AG04449 (cell line): Measurements from ENCODE around the gene SLN.
"Not testable (repeated sequence)": the region's sequence is repeated elsewhere in the genome, so short reads cannot be mapped to it uniquely, and the experiment has no call there.

Experiments
- CTCF ChIA-PET: fragments of 350-600 bp; formaldehyde crosslinking; extraction: SDS; loops from one replicate; lab custom pipeline; 2021; ENCODE audit warnings: antibody characterized with exemption; lab: Yijun Ruan, JAX
- POLR2A ChIA-PET: fragments of 400-600, 350-600 bp; formaldehyde crosslinking; extraction: SDS; loops from one replicate; lab custom pipeline; 2020; ENCODE audit warnings: antibody characterized with exemption, inconsistent platforms; lab: Yijun Ruan, JAX
- DNase-seq: peaks from one replicate; pipeline ENCODE4 v3.0.0-alpha.2; 2010; ENCODE audit warnings: low read depth, low spot score
- H3K4me3 ChIP-seq: 2 replicates; pipeline ENCODE4 v1.5.1; 2011; ENCODE audit warnings: low read depth, mild to moderate bottlenecking, control low read depth, low read length
- TF ChIP-seq, protein P1 (sequence below): IDR thresholded peaks from one replicate; pipeline ENCODE4 v1.5.1; 2011; ENCODE audit warnings: mild to moderate bottlenecking, moderate library complexity, low read length, control low read depth, inconsistent platforms; ENCODE audit not compliant: insufficient read depth; ENCODE audit errors: missing control alignments

The SLN gene

DNA sequence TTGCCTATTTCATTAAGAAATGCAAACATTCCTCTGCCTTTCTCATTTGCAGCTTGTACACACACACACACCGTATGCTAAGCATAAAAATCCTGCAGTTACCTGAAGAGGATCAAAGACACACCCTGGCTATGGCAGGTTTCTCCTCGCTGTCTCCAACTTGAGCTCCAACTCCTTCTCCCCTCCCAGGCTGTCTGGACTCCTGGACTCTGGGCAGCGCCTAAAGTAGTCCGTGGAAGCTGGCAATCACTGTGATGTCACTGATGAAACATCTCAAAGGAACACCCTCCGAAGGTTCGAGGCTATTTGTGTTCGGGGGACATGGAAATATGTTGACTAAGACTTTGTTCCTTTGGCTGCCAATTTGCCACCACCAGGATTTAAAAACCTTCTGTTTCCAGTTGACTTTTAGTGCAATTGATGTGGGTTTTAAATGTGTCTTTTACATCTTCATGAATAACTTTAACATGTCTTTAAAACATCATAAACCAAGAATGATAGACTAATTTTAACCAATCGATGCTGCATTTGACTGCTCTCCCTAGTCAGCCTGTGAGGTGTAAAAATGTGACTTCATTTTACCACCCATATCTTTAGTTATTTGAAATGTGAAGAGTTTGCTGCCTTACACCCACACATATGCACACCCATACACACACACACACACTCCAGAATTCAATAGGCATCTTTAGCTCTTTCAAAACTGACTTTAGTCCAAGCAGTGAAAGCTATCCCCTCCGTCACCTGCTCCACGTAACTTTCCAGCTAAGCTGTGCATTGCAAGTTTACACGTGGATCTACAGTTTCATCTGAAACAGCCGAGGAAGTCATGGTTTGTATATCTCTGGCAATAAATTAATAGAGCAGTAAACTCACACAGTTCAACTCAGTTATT lies at the start of gene SLN:
Gene SLN (minus strand): TSS at position 196 of the 895 bp plus-strand sequence.
- ChIA-PET POLR2A (no interaction called here), CTCF (interaction anchor here (0.7 to 1.0 kb wide), 2 partner anchors 23 to 59 kb away, joined by 3 to 5 read pairs; no protein-coding TSS in a partner anchor)
- TF ChIP-seq, protein P1, sequence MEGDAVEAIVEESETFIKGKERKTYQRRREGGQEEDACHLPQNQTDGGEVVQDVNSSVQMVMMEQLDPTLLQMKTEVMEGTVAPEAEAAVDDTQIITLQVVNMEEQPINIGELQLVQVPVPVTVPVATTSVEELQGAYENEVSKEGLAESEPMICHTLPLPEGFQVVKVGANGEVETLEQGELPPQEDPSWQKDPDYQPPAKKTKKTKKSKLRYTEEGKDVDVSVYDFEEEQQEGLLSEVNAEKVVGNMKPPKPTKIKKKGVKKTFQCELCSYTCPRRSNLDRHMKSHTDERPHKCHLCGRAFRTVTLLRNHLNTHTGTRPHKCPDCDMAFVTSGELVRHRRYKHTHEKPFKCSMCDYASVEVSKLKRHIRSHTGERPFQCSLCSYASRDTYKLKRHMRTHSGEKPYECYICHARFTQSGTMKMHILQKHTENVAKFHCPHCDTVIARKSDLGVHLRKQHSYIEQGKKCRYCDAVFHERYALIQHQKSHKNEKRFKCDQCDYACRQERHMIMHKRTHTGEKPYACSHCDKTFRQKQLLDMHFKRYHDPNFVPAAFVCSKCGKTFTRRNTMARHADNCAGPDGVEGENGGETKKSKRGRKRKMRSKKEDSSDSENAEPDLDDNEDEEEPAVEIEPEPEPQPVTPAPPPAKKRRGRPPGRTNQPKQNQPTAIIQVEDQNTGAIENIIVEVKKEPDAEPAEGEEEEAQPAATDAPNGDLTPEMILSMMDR = no peak
- no peak for DNase-seq
- no peak within 1 kb of the TSS for H3K4me3 ChIP-seq

DNA sequence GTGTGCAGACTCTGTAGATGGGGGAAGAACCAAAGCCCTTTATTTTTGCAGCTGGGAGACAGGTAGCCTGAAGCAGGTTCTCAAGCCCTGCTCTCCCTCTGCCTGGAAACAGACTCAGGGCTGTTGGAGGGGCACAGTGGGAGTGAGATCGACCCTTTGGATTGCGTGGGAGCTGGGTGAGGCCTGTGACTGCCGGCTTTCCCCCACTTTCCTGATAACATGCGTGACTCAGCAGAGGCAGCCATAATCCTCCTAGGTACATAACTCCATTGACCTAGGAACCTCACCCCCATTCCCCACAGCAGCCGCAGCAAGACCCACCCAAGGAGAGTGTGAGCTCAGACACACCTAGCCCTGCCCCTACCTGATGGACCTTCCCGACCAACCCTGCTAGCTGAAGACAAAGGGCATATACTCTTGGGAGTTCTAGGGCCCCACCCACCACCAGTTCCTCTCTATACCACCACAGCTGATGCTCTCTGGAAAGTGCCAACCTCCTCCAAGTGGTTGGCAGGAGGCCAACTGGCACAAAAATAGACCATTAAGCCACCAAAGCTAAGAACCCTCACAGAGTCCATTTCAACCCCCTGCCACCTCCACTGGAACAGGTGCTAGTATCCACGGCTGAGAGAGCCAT lies 47.0 kb upstream of the SLN start:
- POLR2A ChIA-PET = not testable (repeated sequence)
- CTCF ChIA-PET = interaction anchor here (1.2 to 2.9 kb wide), 2 partner anchors 12 to 18 kb away, joined by 3 to 14 read pairs; no protein-coding TSS in a partner anchor

DNA sequence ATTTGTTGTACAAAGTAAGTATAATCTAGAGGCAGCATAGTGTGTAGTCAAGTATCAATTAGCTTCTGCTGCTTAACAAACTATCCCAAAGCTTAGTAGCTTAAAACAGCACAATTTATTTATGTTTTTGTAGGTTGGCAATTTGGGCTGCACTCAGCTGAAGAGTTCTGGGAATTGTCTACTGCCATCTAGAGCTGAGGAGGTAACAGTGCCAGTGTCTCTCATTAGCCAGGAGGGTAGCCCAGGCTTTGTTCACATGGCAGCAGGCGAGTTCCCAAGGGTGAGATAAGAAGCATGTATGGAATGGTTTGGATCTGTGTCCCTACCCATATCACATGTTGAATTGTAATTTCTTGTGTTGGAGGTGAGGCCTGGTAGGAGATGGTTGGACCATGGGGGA lies 45.8 kb upstream of the SLN start:
- H3K4me3 ChIP-seq = no peak overlapping the region
- TF ChIP-seq, protein P1 = no peak
- POLR2A ChIA-PET = no interaction called here
- CTCF ChIA-PET = interaction anchor here (1.0 to 2.9 kb wide), 4 partner anchors 14 to 208 kb away, joined by 3 to 14 read pairs (median 3); no protein-coding TSS in a partner anchor
- no peak for DNase-seq

More for the DNA sequence above, 47.0 kb upstream of the SLN start:
- not testable (repeated sequence) for H3K4me3 ChIP-seq, DNase-seq

DNA sequence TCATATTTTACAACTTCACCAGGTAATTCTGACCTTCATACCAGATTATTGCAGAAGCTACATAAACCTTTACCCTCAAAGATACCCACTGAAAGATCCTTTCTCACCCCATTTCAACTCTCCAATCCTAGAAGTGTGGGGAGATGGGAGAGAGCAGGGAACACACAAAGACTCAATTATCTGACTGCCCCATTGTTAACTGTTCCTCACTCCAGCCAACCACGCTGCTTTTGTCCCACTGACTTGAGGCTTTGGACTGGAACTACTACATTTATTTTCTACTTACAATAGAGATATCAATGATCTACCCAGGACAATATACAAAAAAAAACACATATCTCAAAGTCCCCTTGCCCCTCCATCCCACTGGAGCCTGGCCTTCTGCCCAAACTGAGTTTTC lies 44.7 kb upstream of the SLN start:
- ChIA-PET CTCF (interaction anchor here (1.5 kb wide), 1 partner anchor 14 kb away, joined by 7 read pairs; no protein-coding TSS in a partner anchor), POLR2A (no interaction called here)
- H3K4me3 ChIP-seq = no peak overlapping the region
- TF ChIP-seq, protein P1 = no peak
- DNase-seq = no peak

DNA sequence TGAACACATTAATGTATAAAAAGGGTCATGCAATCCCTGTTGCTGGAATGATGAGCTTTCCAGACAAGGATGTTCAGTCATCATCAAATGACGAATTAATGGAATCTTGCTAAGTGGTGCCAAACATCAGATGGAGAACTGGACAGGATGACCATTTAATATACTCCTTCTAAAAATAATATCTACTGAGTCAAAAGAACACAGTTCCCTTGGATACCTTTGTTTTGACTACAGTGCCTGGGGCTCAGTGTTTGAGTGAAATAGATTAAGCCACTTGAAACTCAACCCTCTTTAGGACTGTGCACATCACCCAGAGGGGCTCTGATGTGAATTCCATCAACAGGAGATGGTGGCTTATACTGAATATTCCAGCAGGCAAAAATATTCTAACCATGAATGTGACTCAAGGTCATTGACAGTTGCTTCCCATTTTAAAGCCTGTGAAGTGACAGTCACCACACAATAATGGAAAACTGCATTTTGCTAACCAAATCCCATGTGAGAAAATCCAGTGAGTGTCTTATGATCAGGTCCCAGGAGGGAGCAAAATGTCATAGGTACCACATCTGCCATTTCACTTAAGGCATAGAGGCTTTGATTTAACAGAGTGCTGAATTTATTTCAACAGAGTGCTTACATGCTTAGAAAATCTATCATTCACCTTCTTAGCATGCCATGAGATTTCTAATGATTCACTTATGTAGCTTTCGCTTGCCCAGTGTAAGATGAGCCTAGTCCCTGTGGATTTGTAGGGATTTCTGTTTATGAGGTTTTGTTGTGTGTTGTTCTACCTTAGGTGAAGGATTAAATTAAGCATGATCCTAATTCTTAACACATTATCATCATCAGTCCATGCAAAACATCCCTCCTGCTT lies 41.3 kb upstream of the SLN start:
- DNase-seq = no peak
- ChIA-PET CTCF (interaction anchor here (1.2 kb wide), 1 partner anchor 18 kb away, joined by 4 read pairs; no protein-coding TSS in a partner anchor), POLR2A (no interaction called here)
- TF ChIP-seq, protein P1 = no peak
- H3K4me3 ChIP-seq = no peak overlapping the region

DNA sequence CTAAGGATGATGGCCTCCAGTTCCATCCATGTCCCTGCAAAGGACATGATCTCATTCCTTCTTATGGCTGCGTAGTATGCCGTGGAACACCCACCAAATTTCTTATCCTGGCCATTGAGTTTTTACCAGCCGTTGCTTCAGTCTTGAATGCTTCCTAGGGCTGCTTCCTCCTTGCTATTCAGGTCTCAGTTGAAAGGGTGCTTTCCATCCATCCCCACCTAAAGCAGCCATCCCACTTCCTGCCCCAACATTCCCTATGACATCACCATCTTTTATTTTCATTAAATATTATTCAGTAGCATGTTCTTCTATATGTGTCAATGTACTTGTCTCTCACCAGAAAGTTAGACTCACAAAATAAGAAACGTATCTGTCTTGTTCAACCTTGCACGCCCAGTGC lies 40.7 kb upstream of the SLN start:
- TF ChIP-seq, protein P1 = no peak
- ChIA-PET POLR2A (no interaction called here), CTCF (no interaction called here)
- no peak overlapping the region for H3K4me3 ChIP-seq
- DNase-seq = no peak
